ENCODE results near the gene ANTXR1.

Gene ANTXR1

DNA sequence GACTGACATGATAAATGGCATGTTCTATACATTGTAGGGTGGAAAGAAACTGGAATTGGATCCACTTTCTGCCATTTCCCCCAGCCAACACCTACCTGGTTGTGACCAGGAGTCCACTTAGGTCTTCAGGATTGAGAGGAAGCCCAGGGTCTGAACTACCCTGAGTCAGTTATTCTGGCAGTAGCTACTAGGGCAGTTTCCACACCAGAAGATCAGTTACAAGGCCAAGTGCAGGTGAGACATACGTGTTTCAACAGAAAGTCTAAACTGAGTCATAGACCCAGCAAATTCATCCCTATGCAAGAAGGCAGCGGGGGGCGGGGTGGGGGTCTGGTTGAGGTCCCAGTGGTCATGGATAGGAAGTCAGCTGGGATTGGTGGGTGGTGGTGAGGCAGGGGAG, 21.9 kb downstream of the ANTXR1 start:
- DNase-seq, result no peak

- DNase-seq, result no peak
These were observed 23.9 kb downstream of the ANTXR1 start for GRCh38 chr2:69036926-69037325.

DNA sequence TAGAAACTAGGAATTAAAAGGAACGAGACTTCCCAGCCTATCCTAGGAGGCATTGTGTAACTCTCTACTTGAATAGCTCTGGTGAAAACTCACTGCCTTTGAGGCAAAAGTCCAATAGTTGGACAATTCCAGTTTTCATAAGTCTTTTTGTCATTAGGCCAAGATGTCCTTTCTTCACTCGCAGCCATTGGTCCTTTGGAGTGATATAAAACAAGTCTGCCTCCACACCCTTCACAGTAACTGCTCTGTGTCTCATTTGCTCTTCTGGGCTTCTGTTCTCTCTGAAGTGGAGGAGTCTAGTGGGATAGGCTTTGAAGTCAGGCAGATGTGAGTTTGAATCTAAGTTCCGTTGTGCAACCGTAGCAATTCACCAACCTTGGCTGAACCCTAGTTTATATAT, 28.2 kb downstream of the ANTXR1 start:
- no peak for DNase-seq

DNA sequence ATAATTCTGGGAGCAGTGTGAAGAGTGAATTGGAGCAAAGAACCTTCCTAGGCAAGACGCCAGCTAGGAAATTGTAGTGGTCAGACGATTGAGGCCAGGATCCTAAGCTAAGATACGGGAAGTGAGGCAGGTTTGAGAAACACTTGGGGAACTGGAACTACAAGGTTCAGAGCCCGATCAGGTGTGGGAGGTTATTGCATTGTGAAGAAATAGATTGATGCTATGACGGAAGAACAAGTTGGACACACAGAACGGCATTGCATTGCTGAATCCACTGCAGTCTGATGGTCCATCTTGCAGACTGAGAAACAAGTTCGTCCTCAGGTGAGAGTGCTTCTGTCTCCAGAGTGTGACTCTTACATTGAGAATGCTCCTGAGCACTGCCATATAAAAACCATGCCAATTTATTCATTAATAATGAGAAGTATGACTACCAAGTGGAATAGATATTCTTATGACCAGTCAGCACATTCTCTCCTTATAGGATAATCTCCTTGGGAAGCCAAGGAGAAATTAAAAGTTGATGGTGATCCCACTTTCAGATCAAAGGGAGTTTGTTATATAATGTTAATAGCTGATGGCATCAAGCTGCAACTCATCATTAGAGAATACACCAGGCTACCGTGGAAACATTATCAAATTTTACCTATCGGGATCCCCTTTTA, 30.9 kb downstream of the ANTXR1 start:
- DNase-seq, result no peak

DNA sequence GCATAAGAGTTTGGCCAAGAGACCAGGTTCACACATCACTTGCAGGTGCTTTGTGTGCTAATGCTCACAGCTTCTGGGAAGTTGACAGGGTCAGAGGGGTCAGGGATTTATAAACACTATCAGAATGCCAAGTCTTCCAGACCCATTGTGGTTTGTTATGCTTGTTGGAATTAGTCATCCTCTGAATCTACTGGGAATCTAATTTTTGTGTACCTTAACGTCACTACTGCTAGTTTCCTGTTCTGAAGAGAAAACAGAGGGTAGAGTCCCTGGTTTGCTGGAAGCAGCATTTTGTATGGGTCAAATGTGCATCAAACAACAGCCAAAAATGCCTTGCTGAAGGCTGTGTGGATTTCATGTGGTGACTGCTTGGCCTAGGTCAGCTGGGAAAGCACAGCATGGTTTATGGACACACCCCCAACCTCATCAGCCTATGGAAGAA, 33.3 kb downstream of the ANTXR1 start:
- DNase-seq, result no peak

DNA sequence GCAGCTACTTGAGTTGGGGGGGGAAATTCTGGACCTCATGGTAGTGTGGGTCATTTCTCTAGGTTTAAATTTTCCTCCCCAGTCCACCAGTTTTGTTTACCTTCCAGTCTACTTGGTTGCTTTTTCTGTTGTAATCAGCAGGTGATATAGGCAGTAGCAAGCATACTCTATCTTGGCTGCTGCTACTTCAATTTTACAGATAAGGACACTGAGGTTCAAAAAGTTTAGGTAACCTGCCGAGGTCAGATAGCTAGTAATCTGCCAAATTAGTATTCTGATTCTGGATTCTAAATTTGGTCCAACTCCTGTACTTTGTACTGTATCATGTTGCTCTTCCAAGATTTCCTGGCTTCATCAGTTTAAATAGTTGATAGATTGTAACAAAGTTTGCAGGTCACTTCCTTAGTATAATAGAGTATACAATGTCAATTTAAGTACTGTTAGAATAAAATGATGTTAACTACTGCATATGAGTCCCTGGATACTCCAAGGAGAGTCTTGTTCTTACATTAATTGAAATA, 34.7 kb downstream of the ANTXR1 start:
- DNase-seq, result no peak

- DNase-seq, result no peak
These were observed 37.8 kb downstream of the ANTXR1 start for GRCh38 chr2:69050802-69051201.

DNA sequence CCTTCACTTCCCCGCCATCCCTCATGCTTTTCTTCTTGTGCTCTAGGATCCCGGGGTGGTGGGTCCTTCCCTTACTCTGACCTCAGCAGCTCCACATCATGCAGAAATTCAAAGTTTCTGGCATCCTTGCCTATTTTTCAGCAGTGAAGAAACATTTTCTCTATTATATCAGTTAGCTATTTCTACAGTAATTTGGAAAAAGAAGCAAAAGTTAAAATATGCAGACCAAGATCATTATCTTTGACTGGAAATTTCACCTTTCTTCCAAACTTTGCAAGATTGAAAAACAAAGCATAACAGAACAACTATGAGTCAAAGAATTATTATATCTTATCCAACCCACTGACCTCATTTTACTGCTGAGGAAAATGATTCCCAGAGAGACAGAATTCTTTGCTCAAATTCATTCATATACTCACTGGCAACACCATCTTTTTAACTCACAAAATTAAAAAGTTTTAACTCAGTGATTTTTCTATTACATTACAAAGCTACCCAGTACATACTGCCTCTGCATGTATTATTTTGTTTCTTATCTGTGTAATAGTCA, 40.5 kb downstream of the ANTXR1 start:
- DNase-seq, result no peak

GRCh38 chr2:69054431-69054830, 41.5 kb downstream of the ANTXR1 start:
- no peak for DNase-seq

- DNase-seq, result no peak
These were observed 42.9 kb downstream of the ANTXR1 start for GRCh38 chr2:69055688-69056470.

GRCh38 chr2:69057660-69058059, 44.7 kb downstream of the ANTXR1 start:
- no peak for DNase-seq

GRCh38 chr2:69059731-69060290, 46.8 kb downstream of the ANTXR1 start:
- no peak for DNase-seq

DNA sequence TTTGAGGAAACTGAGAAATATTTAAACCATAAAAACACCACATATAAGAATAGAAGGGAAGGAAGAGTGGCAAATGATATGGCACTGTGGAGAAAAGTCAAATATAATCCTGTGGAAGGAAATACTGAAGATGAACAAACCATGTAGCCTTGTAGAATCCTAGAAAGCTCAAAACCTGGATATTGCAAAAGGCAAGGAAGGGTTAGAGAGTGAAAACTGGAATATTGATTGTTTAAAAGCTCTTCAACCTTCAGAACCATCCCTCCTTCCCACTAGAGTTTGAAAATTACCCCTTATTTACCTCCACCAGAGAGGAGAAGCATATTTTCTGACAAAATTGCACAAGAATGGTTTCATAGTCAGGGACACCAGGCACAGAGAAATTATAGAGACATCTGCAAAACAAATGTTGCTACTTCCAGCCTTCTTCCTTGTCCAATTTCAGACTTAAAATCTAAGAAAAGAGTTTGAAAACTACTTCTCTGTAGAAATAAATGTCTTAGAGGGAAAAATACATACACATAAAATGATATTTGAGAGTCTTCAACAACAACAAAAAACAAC, 48.0 kb downstream of the ANTXR1 start:
- DNase-seq, result no peak

- DNase-seq, result no peak
These were observed 48.5 kb downstream of the ANTXR1 start for GRCh38 chr2:69061525-69061924.

DNA sequence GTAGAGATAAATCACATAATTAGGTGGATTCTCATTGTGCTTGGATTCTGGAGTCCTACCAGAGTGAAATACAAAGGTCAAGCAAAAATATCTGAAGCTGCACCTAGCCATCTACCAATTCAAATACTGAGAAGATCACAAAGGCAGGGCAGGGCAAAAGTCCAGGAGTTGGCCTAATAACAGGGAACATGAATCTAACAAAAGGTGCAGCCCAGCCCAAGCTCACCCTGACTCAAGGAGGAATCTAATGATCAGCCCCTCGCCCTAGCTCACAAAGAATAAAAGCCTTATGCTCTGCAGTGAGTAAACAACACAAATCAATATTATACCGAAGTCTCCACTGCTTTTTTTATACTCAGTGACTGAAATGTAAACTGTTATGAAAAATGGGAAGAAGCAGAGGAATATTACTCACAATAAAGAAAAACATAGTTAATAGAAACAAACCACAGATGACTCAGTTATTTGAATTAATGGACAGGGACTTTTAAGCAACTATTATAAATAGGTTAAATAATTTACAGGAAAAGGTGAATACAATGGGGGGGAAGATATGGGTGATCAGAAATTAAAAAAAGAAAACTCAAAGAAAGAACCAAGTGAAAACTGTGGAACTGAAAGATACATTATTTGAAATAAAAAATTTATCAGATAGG, 49.5 kb downstream of the ANTXR1 start:
- no peak for DNase-seq

GRCh38 chr2:69065735-69066336, 52.9 kb downstream of the ANTXR1 start:
- DNase-seq, result peak; percentile 63

DNA sequence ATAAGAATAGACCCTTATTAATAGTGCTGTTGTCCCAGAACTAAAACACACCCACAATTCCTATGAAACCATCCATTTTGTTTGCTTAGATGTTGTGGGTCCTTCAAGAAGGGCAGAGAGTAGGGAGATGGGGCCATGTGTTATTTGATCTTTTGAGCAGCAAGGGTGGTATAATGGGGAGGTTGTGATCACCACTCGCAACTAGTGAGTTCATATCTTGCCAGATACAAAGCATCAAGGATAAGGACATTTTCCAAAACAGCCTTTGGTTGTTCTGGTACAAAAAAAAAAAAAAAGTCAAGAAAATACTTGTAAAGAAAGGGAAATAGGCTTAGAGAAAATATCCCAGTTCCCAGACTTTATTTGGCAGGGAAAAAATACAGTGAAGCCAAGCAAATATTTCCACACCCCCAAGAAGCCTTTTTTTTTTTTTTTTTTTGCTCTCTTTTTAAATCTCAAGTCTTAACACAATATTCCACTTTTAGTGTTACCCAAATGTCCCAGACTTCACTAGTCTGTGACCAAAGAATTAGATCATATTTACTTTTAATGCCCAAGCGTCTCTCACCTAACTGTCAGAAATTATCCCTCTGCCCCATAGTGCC, 54.1 kb downstream of the ANTXR1 start:
- no peak for DNase-seq

- DNase-seq, result no peak
These were observed 54.9 kb downstream of the ANTXR1 start for GRCh38 chr2:69067866-69068265.

GRCh38 chr2:69070969-69071368, 58.0 kb downstream of the ANTXR1 start:
- no peak for DNase-seq

- DNase-seq, result no peak
These were observed 61.1 kb downstream of the ANTXR1 start for GRCh38 chr2:69073928-69074570.

- DNase-seq, result no peak
These were observed 61.9 kb downstream of the ANTXR1 start for GRCh38 chr2:69074918-69075317.

All from NCI-H2171 treated with DMSO at 0.1 percent for 48 hours (cell line).